Measurements from ENCODE around the gene PTPRT.

Gene PTPRT

GRCh38 chr20:42063141-42063540 is 1126.6 kb downstream of the PTPRT start:
- H2AFZ ChIP-seq (ENCODE audit: low read length) = no peak overlapping the region
- H3K79me2 ChIP-seq (ENCODE audit: low read length) = no peaks in the 10 kb centered on the region
- no peaks in the 10 kb centered on the region for H3F3A ChIP-seq (ENCODE audit: insufficient read depth, low read length)
- no peak overlapping the region for H3K9ac ChIP-seq (ENCODE audit: low read length)
- no peaks in the 10 kb centered on the region for H3K27me3 ChIP-seq (replicated peaks; ENCODE audit: insufficient read depth, low read length)
- no peak for DNase-seq
- no peak overlapping the region for H3K4me2 ChIP-seq (ENCODE audit: low read depth, low read length)
- no peak for TF ChIP-seq EZH2 (optimal IDR thresholded peaks at IDR 0.05; ENCODE audit: low read depth, low read length)
- no peak for TF ChIP-seq CTCF (IDR thresholded peaks at IDR 0.05; ENCODE audit: low read length)
- TF ChIP-seq EZH2phosphoT487 (IDR thresholded peaks at IDR 0.05; ENCODE audit: low read length) = no peak
- H3K4me3 ChIP-seq (ENCODE audit: low read length) = no peak overlapping the region
- no peaks in the 10 kb centered on the region for H4K20me1 ChIP-seq (ENCODE audit: insufficient read depth, low read length)
- no peaks in the 10 kb centered on the region for H3K36me3 ChIP-seq (replicated peaks; ENCODE audit: insufficient read depth, low read length)
- H3K9me3 ChIP-seq (replicated peaks; ENCODE audit: insufficient read depth, low read length) = no peaks in the 10 kb centered on the region
- H3K27ac ChIP-seq (ENCODE audit: low read length) = no peak overlapping the region
- no peaks in the 10 kb centered on the region for H3K4me1 ChIP-seq (ENCODE audit: low read length)
- no peaks in the 10 kb centered on the region for H3K9me2 ChIP-seq (replicated peaks; ENCODE audit: insufficient read depth, low read length)

- Histone ChIP-seq H3F3A (ENCODE audit: insufficient read depth, low read length) (no peaks in the 10 kb centered on the region), H3K36me3 (replicated peaks; ENCODE audit: insufficient read depth, low read length) (no peaks in the 10 kb centered on the region), H3K9me2 (replicated peaks; ENCODE audit: insufficient read depth, low read length) (no peaks in the 10 kb centered on the region), H3K27me3 (replicated peaks; ENCODE audit: insufficient read depth, low read length) (no peaks in the 10 kb centered on the region), H3K4me1 (ENCODE audit: low read length) (no peaks in the 10 kb centered on the region), H3K79me2 (ENCODE audit: low read length) (no peaks in the 10 kb centered on the region), H3K9ac (ENCODE audit: low read length) (no peak overlapping the region), H3K4me3 (ENCODE audit: low read length) (no peak overlapping the region), H3K27ac (ENCODE audit: low read length) (no peak overlapping the region), H2AFZ (ENCODE audit: low read length) (no peak overlapping the region), H3K9me3 (replicated peaks; ENCODE audit: insufficient read depth, low read length) (no peaks in the 10 kb centered on the region), H4K20me1 (ENCODE audit: insufficient read depth, low read length) (no peaks in the 10 kb centered on the region), H3K4me2 (ENCODE audit: low read depth, low read length) (no peak overlapping the region)
- TF ChIP-seq CTCF (IDR thresholded peaks at IDR 0.05; ENCODE audit: low read length) = no peak
- TF ChIP-seq EZH2phosphoT487 (IDR thresholded peaks at IDR 0.05; ENCODE audit: low read length) = no peak
- TF ChIP-seq EZH2 (optimal IDR thresholded peaks at IDR 0.05; ENCODE audit: low read depth, low read length) = no peak
- DNase-seq = no peak
Observed at GRCh38 chr20:42053350-42053749, 1136.4 kb downstream of the PTPRT start.

GRCh38 chr20:42051921-42052320 is 1137.8 kb downstream of the PTPRT start:
- no peaks in the 10 kb centered on the region for H3K79me2 ChIP-seq (ENCODE audit: low read length)
- no peaks in the 10 kb centered on the region for H3K36me3 ChIP-seq (replicated peaks; ENCODE audit: insufficient read depth, low read length)
- no peak overlapping the region for H3K27ac ChIP-seq (ENCODE audit: low read length)
- no peaks in the 10 kb centered on the region for H3K27me3 ChIP-seq (replicated peaks; ENCODE audit: insufficient read depth, low read length)
- no peak for DNase-seq
- TF ChIP-seq CTCF (IDR thresholded peaks at IDR 0.05; ENCODE audit: low read length) (no peak), EZH2 (optimal IDR thresholded peaks at IDR 0.05; ENCODE audit: low read depth, low read length) (no peak), EZH2phosphoT487 (IDR thresholded peaks at IDR 0.05; ENCODE audit: low read length) (no peak)
- no peak overlapping the region for H3K4me2 ChIP-seq (ENCODE audit: low read depth, low read length)
- no peak overlapping the region for H2AFZ ChIP-seq (ENCODE audit: low read length)
- H4K20me1 ChIP-seq (ENCODE audit: insufficient read depth, low read length) = no peaks in the 10 kb centered on the region
- H3K9me3 ChIP-seq (replicated peaks; ENCODE audit: insufficient read depth, low read length) = no peaks in the 10 kb centered on the region
- no peak overlapping the region for H3K4me3 ChIP-seq (ENCODE audit: low read length)
- no peaks in the 10 kb centered on the region for H3F3A ChIP-seq (ENCODE audit: insufficient read depth, low read length)
- H3K9ac ChIP-seq (ENCODE audit: low read length) = no peak overlapping the region
- no peaks in the 10 kb centered on the region for H3K9me2 ChIP-seq (replicated peaks; ENCODE audit: insufficient read depth, low read length)
- no peaks in the 10 kb centered on the region for H3K4me1 ChIP-seq (ENCODE audit: low read length)

Measured in MM.1S (cell line).